22Rv1 (cell line): ENCODE data around the gene CDK12.
"Not testable (repeated sequence)": the region's sequence is repeated elsewhere in the genome, so short reads cannot be mapped to it uniquely, and the experiment has no call there.

Experiments used
- H3K27ac ChIP-seq: fragments of 450-650 bp; 2 replicates; pipeline ENCODE4 v1.5.1; 2017
- CTCF ChIP-seq: fragments of 450-650 bp; IDR thresholded peaks from 2 replicates; pipeline ENCODE4 v1.5.1; 2017; ENCODE audit warnings: mild to moderate bottlenecking
- ZFX ChIP-seq: fragments of 450-650 bp; IDR thresholded peaks from 2 replicates; pipeline ENCODE4 v1.6.1; 2017; ENCODE audit warnings: antibody characterized with exemption, borderline replicate concordance

CDK12 gene

GRCh38 chr17:39543664-39544063 lies 82.4 kb downstream of the CDK12 start:
- TF ChIP-seq CTCF (no peak), ZFX (no peak)
- no peak overlapping the region for H3K27ac ChIP-seq

GRCh38 chr17:39544361-39544760 lies 83.1 kb downstream of the CDK12 start:
- H3K27ac ChIP-seq: not testable (repeated sequence)

GRCh38 chr17:39547713-39548478 lies 86.6 kb downstream of the CDK12 start:
- H3K27ac ChIP-seq: no peak overlapping the region
- TF ChIP-seq ZFX: no peak
- peak; percentile 96 for TF ChIP-seq CTCF

GRCh38 chr17:39548494-39549225 lies 87.4 kb downstream of the CDK12 start:
- no peak for TF ChIP-seq CTCF
- no peak for TF ChIP-seq ZFX
- no peak overlapping the region for H3K27ac ChIP-seq

GRCh38 chr17:39549747-39550573 lies 88.7 kb downstream of the CDK12 start:
- TF ChIP-seq CTCF: no peak
- TF ChIP-seq ZFX: no peak
- H3K27ac ChIP-seq: no peak overlapping the region

- TF ChIP-seq ZFX: no peak
- no peak for TF ChIP-seq CTCF
- H3K27ac ChIP-seq: no peak overlapping the region
Observed at GRCh38 chr17:39551879-39552278, 90.6 kb downstream of the CDK12 start.

GRCh38 chr17:39553341-39553945 lies 92.2 kb downstream of the CDK12 start:
- H3K27ac ChIP-seq: no peak overlapping the region
- TF ChIP-seq ZFX (no peak), CTCF (no peak)
